Body of pancreas (tissue), 4 donors: Measurements from ENCODE around the gene ARHGAP24.

Source experiments
- POLR2A ChIP-seq, 3 donors: fragments of 450-650 bp; IDR thresholded peaks; one replicate each; pipeline ENCODE4 v1.6.1; 2016; ENCODE audit warnings: antibody characterized with exemption in 3 of 3, mild to moderate bottlenecking in 2 of 3
- TF ChIP-seq, protein P1 (sequence below), 7 experiments: fragments of 450-650 bp in 4 of 7; fragments of 200-600 bp in 3 of 7; sonication (generic) in 3 of 7; IDR thresholded peaks; one replicate each; pipeline ENCODE4 v1.5.1; 2016 to 2019; ENCODE audit warnings: antibody characterized with exemption in 7 of 7

DNA sequence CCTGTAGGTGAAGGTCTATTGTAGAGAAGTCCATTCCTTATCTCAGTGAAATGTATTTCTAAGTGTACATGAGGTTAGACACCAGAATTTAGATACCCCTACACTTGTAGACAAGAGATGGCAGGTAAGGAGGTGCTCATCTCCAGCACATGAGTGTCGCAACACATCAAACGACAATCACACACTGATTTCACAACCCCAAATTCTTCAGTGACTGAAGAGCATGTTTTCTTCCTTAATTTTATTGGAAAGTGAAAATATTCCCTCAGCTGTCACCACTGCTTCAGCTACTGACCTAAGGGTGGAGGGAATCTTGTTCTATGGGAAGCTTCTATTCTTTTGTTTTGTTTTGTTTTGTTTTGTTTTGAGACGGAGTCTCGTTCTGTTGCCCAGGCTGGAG is 280.3 kb downstream of the ARHGAP24 start:
- TF ChIP-seq POLR2A (IDR thresholded peaks at IDR 0.05), result no peak
- TF ChIP-seq, protein P1, sequence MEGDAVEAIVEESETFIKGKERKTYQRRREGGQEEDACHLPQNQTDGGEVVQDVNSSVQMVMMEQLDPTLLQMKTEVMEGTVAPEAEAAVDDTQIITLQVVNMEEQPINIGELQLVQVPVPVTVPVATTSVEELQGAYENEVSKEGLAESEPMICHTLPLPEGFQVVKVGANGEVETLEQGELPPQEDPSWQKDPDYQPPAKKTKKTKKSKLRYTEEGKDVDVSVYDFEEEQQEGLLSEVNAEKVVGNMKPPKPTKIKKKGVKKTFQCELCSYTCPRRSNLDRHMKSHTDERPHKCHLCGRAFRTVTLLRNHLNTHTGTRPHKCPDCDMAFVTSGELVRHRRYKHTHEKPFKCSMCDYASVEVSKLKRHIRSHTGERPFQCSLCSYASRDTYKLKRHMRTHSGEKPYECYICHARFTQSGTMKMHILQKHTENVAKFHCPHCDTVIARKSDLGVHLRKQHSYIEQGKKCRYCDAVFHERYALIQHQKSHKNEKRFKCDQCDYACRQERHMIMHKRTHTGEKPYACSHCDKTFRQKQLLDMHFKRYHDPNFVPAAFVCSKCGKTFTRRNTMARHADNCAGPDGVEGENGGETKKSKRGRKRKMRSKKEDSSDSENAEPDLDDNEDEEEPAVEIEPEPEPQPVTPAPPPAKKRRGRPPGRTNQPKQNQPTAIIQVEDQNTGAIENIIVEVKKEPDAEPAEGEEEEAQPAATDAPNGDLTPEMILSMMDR (IDR thresholded peaks at IDR 0.05), result no peak
